Hematopoietic multipotent progenitor cell treated with erythropoietin and hydrocortisone succinate and interleukin-3 and kit ligand, for 8 days (in vitro differentiated cells): ENCODE measurements around the gene SLC45A2.

ENCODE experiments used
- DNase-seq: peaks from one replicate; pipeline ENCODE4 v3.0.0-alpha.2; 2015

Gene SLC45A2

GRCh38 chr5:33905381-33905780 is 79.1 kb downstream of the SLC45A2 start:
- DNase-seq, result no peak

- no peak for DNase-seq
Measured at GRCh38 chr5:33903118-33903517, 81.4 kb downstream of the SLC45A2 start.

- no peak for DNase-seq
Measured at GRCh38 chr5:33901156-33901555, 83.3 kb downstream of the SLC45A2 start.
